Measurements from ENCODE around the gene PRKCE. TPM values are rescaled to one million over a fixed set of nuclear protein-coding genes. Genes with fewer than 3 reads are reported as not detected.
"Not testable (repeated sequence)": the region's sequence is repeated elsewhere in the genome, so short reads cannot be mapped to it uniquely, and the experiment has no call there.

The PRKCE gene
- total RNA-seq, 2 donors from 2014 or later = 10.4 to 13.8 TPM

- H3K9me3 Mint-ChIP-seq = no peaks in the 10 kb centered on the region
- H3K27ac Mint-ChIP-seq = no peak overlapping the region
- DNase-seq (ENCODE audit: low spot score in 2 of 2) = no peak
- no peak for ATAC-seq
- no peaks in the 10 kb centered on the region for H3K36me3 Mint-ChIP-seq
Measured at GRCh38 chr2:46193855-46194254, 542.4 kb downstream of the PRKCE start.

- no peaks in the 10 kb centered on the region for H3K36me3 Mint-ChIP-seq
- no peak overlapping the region for H3K27ac Mint-ChIP-seq
- ATAC-seq (no peak), DNase-seq (ENCODE audit: low spot score in 2 of 2) (no peak)
- H3K9me3 Mint-ChIP-seq = no peaks in the 10 kb centered on the region
Measured at GRCh38 chr2:46194856-46195255, 543.4 kb downstream of the PRKCE start.

GRCh38 chr2:46195819-46196218 is 544.3 kb downstream of the PRKCE start:
- Mint-ChIP-seq H3K27ac (no peak overlapping the region), H3K9me3 (no peaks in the 10 kb centered on the region), H3K36me3 (no peaks in the 10 kb centered on the region)
- DNase-seq (ENCODE audit: low spot score in 2 of 2) (no peak), ATAC-seq (no peak)

GRCh38 chr2:46196871-46197462 is 545.5 kb downstream of the PRKCE start:
- H3K27ac Mint-ChIP-seq = peak overlapping the region in 1 of 2 donors; percentile 41
- DNase-seq (ENCODE audit: low spot score in 2 of 2) (no peak), ATAC-seq (no peak)
- H3K9me3 Mint-ChIP-seq = peaks cover 0 to 5% of the 10 kb centered on the region in 2 donors
- no peaks in the 10 kb centered on the region for H3K36me3 Mint-ChIP-seq

- DNase-seq (ENCODE audit: low spot score in 2 of 2) (no peak), ATAC-seq (no peak)
- no peaks in the 10 kb centered on the region for H3K36me3 Mint-ChIP-seq
- H3K27ac Mint-ChIP-seq = peak overlapping the region in 1 of 2 donors; percentile 41
- H3K9me3 Mint-ChIP-seq = peaks cover 0 to 5% of the 10 kb centered on the region in 2 donors
Measured at GRCh38 chr2:46197672-46198071, 546.2 kb downstream of the PRKCE start.

- Mint-ChIP-seq H3K9me3 (peaks cover 0 to 10% of the 10 kb centered on the region in 2 donors), H3K36me3 (no peaks in the 10 kb centered on the region), H3K27ac (no peak overlapping the region)
- no peak for DNase-seq (ENCODE audit: low spot score in 2 of 2)
- no peak for ATAC-seq
Measured at GRCh38 chr2:46198164-46198883, 546.8 kb downstream of the PRKCE start.

- no peak overlapping the region for H3K27ac Mint-ChIP-seq
- peaks cover 0 to 10% of the 10 kb centered on the region in 2 donors for H3K9me3 Mint-ChIP-seq
- ATAC-seq (no peak), DNase-seq (ENCODE audit: low spot score in 2 of 2) (no peak)
- H3K36me3 Mint-ChIP-seq = no peaks in the 10 kb centered on the region
Measured at GRCh38 chr2:46198966-46199365, 547.5 kb downstream of the PRKCE start.

- H3K36me3 Mint-ChIP-seq = no peaks in the 10 kb centered on the region
- DNase-seq (ENCODE audit: low spot score in 2 of 2) = no peak
- H3K27ac Mint-ChIP-seq = peak overlapping the region; percentile 44 to 79
- peaks cover 0 to 10% of the 10 kb centered on the region in 2 donors for H3K9me3 Mint-ChIP-seq
- no peak for ATAC-seq
Measured at GRCh38 chr2:46200100-46200690, 548.7 kb downstream of the PRKCE start.

- Mint-ChIP-seq H3K9me3 (peaks cover 0 to 10% of the 10 kb centered on the region in 2 donors), H3K27ac (peak overlapping the region; percentile 36 to 84), H3K36me3 (no peaks in the 10 kb centered on the region)
- DNase-seq (ENCODE audit: low spot score in 2 of 2) = no peak
- ATAC-seq = no peak
Measured at GRCh38 chr2:46200861-46201605, 549.6 kb downstream of the PRKCE start.

- no peaks in the 10 kb centered on the region for H3K36me3 Mint-ChIP-seq
- peaks cover 0 to 10% of the 10 kb centered on the region in 2 donors for H3K9me3 Mint-ChIP-seq
- DNase-seq (ENCODE audit: low spot score in 2 of 2) (no peak), ATAC-seq (no peak)
- no peak overlapping the region for H3K27ac Mint-ChIP-seq
Measured at GRCh38 chr2:46202453-46202852, 551.0 kb downstream of the PRKCE start.

GRCh38 chr2:46202987-46203386 is 551.5 kb downstream of the PRKCE start:
- ATAC-seq (no peak), DNase-seq (ENCODE audit: low spot score in 2 of 2) (no peak)
- Mint-ChIP-seq H3K27ac (no peak overlapping the region), H3K36me3 (no peaks in the 10 kb centered on the region), H3K9me3 (peaks cover 0 to 10% of the 10 kb centered on the region in 2 donors)

- ATAC-seq; H3K36me3 Mint-ChIP-seq; H3K27ac Mint-ChIP-seq; DNase-seq (ENCODE audit: low spot score in 2 of 2): not testable (repeated sequence)
- H3K9me3 Mint-ChIP-seq = peaks cover 4 to 10% of the 10 kb centered on the region in 2 donors
Measured at GRCh38 chr2:46203636-46204035, 552.2 kb downstream of the PRKCE start.

- Mint-ChIP-seq H3K27ac (no peak overlapping the region), H3K36me3 (peaks cover 12 to 16% of the 10 kb centered on the region in 2 donors), H3K9me3 (peaks cover 12 to 17% of the 10 kb centered on the region in 2 donors)
- no peak for ATAC-seq
- no peak for DNase-seq (ENCODE audit: low spot score in 2 of 2)
Measured at GRCh38 chr2:46207591-46207990, 556.1 kb downstream of the PRKCE start.

- Mint-ChIP-seq H3K36me3 (peaks cover 12 to 16% of the 10 kb centered on the region in 2 donors), H3K9me3 (peaks cover 12 to 15% of the 10 kb centered on the region in 2 donors)
- no peak for ATAC-seq
Measured at GRCh38 chr2:46208766-46209165, 557.3 kb downstream of the PRKCE start.

GRCh38 chr2:46210063-46210462 is 558.6 kb downstream of the PRKCE start:
- Mint-ChIP-seq H3K36me3 (peaks cover 13 to 17% of the 10 kb centered on the region in 2 donors), H3K27ac (no peak overlapping the region), H3K9me3 (peaks cover 16 to 22% of the 10 kb centered on the region in 2 donors)
- DNase-seq (ENCODE audit: low spot score in 2 of 2) (no peak), ATAC-seq (no peak)

More at GRCh38 chr2:46208766-46209165, 557.3 kb downstream of the PRKCE start:
- DNase-seq (ENCODE audit: low spot score in 2 of 2) = no peak
- H3K27ac Mint-ChIP-seq = no peak overlapping the region

GRCh38 chr2:46211461-46211860 is 560.0 kb downstream of the PRKCE start:
- H3K9me3 Mint-ChIP-seq = peaks cover 26 to 32% of the 10 kb centered on the region in 2 donors
- DNase-seq (ENCODE audit: low spot score in 2 of 2) (no peak), ATAC-seq (no peak)
- H3K36me3 Mint-ChIP-seq = peaks cover 19 to 27% of the 10 kb centered on the region in 2 donors
- no peak overlapping the region for H3K27ac Mint-ChIP-seq

GRCh38 chr2:46213906-46214305 is 562.4 kb downstream of the PRKCE start:
- H3K27ac Mint-ChIP-seq = no peak overlapping the region
- DNase-seq (ENCODE audit: low spot score in 2 of 2) (no peak), ATAC-seq (no peak)
- H3K36me3 Mint-ChIP-seq = peaks cover 23 to 30% of the 10 kb centered on the region in 2 donors
- H3K9me3 Mint-ChIP-seq = peaks cover 35 to 36% of the 10 kb centered on the region in 2 donors
